Adrenal gland (tissue), 5 donors: ENCODE measurements around the gene UNC5A.

ENCODE experiments used
- CTCF ChIP-seq, 6 experiments: fragments of 450-650 bp in 4 of 6; fragments of 200-600 bp in 2 of 6; sonication (generic) in 1 of 6; IDR thresholded peaks; 1 replicate in 5 of 6; 2 replicates in 1 of 6; pipeline versions ENCODE4 v1.5.1 to v1.8.0; 2016 to 2021; ENCODE audit warnings: antibody characterized with exemption in 6 of 6, mild to moderate bottlenecking in 2 of 6, moderate library complexity in 1 of 6
- POLR2A ChIP-seq, 2 donors: fragments of 450-650 bp; IDR thresholded peaks; one replicate each; pipeline ENCODE4 v1.6.1; 2017; ENCODE audit warnings: antibody characterized with exemption in 2 of 2, mild to moderate bottlenecking in 2 of 2, moderate library complexity in 1 of 2
- donor health status: DM: no; HTN: no; CAD: no.

DNA sequence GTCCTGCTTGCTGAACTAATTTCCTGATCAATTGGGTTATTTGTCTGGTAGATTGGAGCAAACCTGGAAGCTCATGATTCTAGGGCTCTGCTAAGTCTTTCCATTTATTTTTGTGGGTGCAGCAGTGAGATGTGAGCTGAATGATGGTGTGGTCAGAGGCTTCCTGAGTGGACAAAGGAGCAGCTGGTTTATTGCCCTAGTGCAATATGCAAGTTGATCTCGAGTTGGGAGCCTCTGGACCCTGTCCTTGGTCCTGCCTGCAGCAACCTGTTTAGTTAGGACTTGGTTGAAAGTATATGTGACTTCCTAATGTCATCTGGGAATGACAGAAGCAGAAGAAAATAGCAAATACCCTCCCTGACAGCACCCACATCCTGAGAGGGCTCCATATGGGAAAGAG is 4.2 kb upstream of the UNC5A start:
- TF ChIP-seq CTCF (IDR thresholded peaks at IDR 0.05) (no peak), POLR2A (IDR thresholded peaks at IDR 0.05) (no peak)
